Mesenchymal stem cell (in vitro differentiated cells and primary cell): ENCODE measurements around the gene LGR6.
"Not testable (repeated sequence)": the region's sequence is repeated elsewhere in the genome, so short reads cannot be mapped to it uniquely, and the experiment has no call there.

ENCODE experiments used
- DNase-seq: peaks from one replicate; pipeline ENCODE4 v3.0.0-alpha.2; 2013
- H2AFZ ChIP-seq: one replicate; pipeline ENCODE4 v1.6.1; 2013; ENCODE audit warnings: low read depth, mild to moderate bottlenecking, control low read depth, inconsistent platforms, low read length, moderate library complexity
- H2AK5ac ChIP-seq: 2 replicates; pipeline ENCODE4 v1.6.1; 2013; ENCODE audit warnings: low read length, moderate library complexity, mild to moderate bottlenecking, inconsistent platforms; ENCODE audit not compliant: severe bottlenecking
- H2BK120ac ChIP-seq: one replicate; pipeline ENCODE4 v1.6.1; 2013; ENCODE audit warnings: low read depth, mild to moderate bottlenecking, inconsistent platforms, low read length, moderate library complexity
- H2BK12ac ChIP-seq, 2 experiments: one replicate each; pipeline ENCODE4 v1.6.1; 2013; ENCODE audit warnings: inconsistent platforms in 2 of 2, low read length in 2 of 2, mild to moderate bottlenecking in 2 of 2, moderate library complexity in 2 of 2, control low read depth in 1 of 2
- H2BK15ac ChIP-seq: one replicate; pipeline ENCODE4 v1.6.1; 2013; ENCODE audit warnings: mild to moderate bottlenecking, low read depth, inconsistent platforms; ENCODE audit not compliant: poor library complexity, severe bottlenecking
- H2BK5ac ChIP-seq: 2 replicates; pipeline ENCODE4 v1.6.1; 2013; ENCODE audit warnings: low read depth, mild to moderate bottlenecking, low read length, control low read depth, inconsistent platforms; ENCODE audit not compliant: poor library complexity, severe bottlenecking
- H3K14ac ChIP-seq, 2 experiments: one replicate each; pipeline ENCODE4 v1.6.1; 2013; ENCODE audit warnings: inconsistent platforms in 2 of 2, low read length in 2 of 2, control low read depth in 1 of 2, mild to moderate bottlenecking in 1 of 2, moderate library complexity in 1 of 2
- H3K18ac ChIP-seq, 2 experiments: one replicate each; pipeline ENCODE4 v1.6.1; 2013; ENCODE audit warnings: inconsistent platforms in 2 of 2, low read length in 2 of 2, control low read depth in 1 of 2, low read depth in 1 of 2, mild to moderate bottlenecking in 1 of 2
- H3K23ac ChIP-seq, 2 experiments: one replicate each; pipeline ENCODE4 v1.6.1; 2013; ENCODE audit warnings: inconsistent platforms in 2 of 2, low read length in 2 of 2, mild to moderate bottlenecking in 2 of 2, moderate library complexity in 2 of 2, control low read depth in 1 of 2
- H3K27ac ChIP-seq: 2 replicates; pipeline ENCODE4 v1.5.1; 2013; ENCODE audit warnings: mild to moderate bottlenecking, moderate library complexity, low read length, control low read depth, inconsistent platforms; ENCODE audit not compliant: poor library complexity, severe bottlenecking
- H3K27me3 ChIP-seq, 2 experiments: 2 replicates each; pipeline versions ENCODE4 v1.6.1 to v1.7.0; 2013; ENCODE audit warnings: low read length in 2 of 2, mild to moderate bottlenecking in 2 of 2, moderate library complexity in 2 of 2, control low read depth in 1 of 2, inconsistent platforms in 1 of 2; ENCODE audit not compliant: control insufficient read depth in 1 of 2, insufficient read depth in 1 of 2
- H3K36me3 ChIP-seq, 2 experiments: 2 replicates each; pipeline versions ENCODE4 v1.6.1 to v1.7.0; 2013; ENCODE audit warnings: low read length in 2 of 2, control low read depth in 1 of 2, inconsistent platforms in 1 of 2, low read depth in 1 of 2, mild to moderate bottlenecking in 1 of 2; ENCODE audit not compliant: insufficient read depth in 2 of 2, control insufficient read depth in 1 of 2
- H3K4ac ChIP-seq, 2 experiments: one replicate each; pipeline ENCODE4 v1.6.1; 2013; ENCODE audit warnings: inconsistent platforms in 2 of 2, low read length in 2 of 2, mild to moderate bottlenecking in 2 of 2, moderate library complexity in 2 of 2, control low read depth in 1 of 2, low read depth in 1 of 2
- H3K4me1 ChIP-seq: 2 replicates; pipeline ENCODE4 v1.6.1; 2013; ENCODE audit warnings: low read depth, low read length, control low read depth; ENCODE audit not compliant: control insufficient read depth, insufficient read depth
- H3K4me2 ChIP-seq: 2 replicates; pipeline ENCODE4 v1.6.1; 2013; ENCODE audit warnings: low read length, mild to moderate bottlenecking, inconsistent platforms; ENCODE audit not compliant: poor library complexity, severe bottlenecking
- H3K4me3 ChIP-seq, 2 experiments: 2 replicates each; pipeline versions ENCODE4 v1.5.1 to v1.7.0; 2013; ENCODE audit warnings: low read length in 2 of 2, mild to moderate bottlenecking in 2 of 2, control low read depth in 1 of 2, low read depth in 1 of 2; ENCODE audit not compliant: insufficient read depth in 1 of 2
- H3K79me1 ChIP-seq: replicated peaks from 2 replicates; pipeline ENCODE4 v1.6.1; 2013; ENCODE audit warnings: mild to moderate bottlenecking, control low read depth, low read length, inconsistent platforms; ENCODE audit not compliant: poor library complexity, severe bottlenecking
- H3K9ac ChIP-seq: 2 replicates; pipeline ENCODE4 v1.7.0; 2013; ENCODE audit warnings: mild to moderate bottlenecking, low read length, moderate library complexity
- H3K9me3 ChIP-seq: 2 replicates; pipeline ENCODE4 v1.7.0; 2013; ENCODE audit warnings: mild to moderate bottlenecking, low read length; ENCODE audit not compliant: control insufficient read depth
- H4K8ac ChIP-seq: one replicate; pipeline ENCODE4 v1.6.1; 2013; ENCODE audit warnings: inconsistent platforms, mild to moderate bottlenecking, low read length, moderate library complexity
- H4K91ac ChIP-seq: one replicate; pipeline ENCODE4 v1.6.1; 2013; ENCODE audit warnings: mild to moderate bottlenecking, low read length, inconsistent platforms
- WGBS: methylation state at CpG from one replicate; pipeline ENCODE4 v1.1.7; 2013; ENCODE audit warnings: mixed read lengths; 5-methylcytosine and 5-hydroxymethylcytosine counted together

LGR6 gene

GRCh38 chr1:202240226-202240625 is 46.6 kb downstream of the LGR6 start:
- H2BK12ac ChIP-seq, H3K4me2 ChIP-seq, H3K36me3 ChIP-seq, H2AFZ ChIP-seq, H3K4me3 ChIP-seq, H3K23ac ChIP-seq, H2BK5ac ChIP-seq, H3K9ac ChIP-seq, H3K9me3 ChIP-seq, H3K18ac ChIP-seq, H4K8ac ChIP-seq, H3K4ac ChIP-seq, H2BK120ac ChIP-seq, H2AK5ac ChIP-seq, DNase-seq, H4K91ac ChIP-seq, H3K27ac ChIP-seq, H2BK15ac ChIP-seq, H3K79me1 ChIP-seq, H3K14ac ChIP-seq: not testable (repeated sequence)
- peaks cover 22% of the 10 kb centered on the region for H3K4me1 ChIP-seq
- WGBS, result 55% methylated on average over 3 of the region's 3 CpGs
- H3K27me3 ChIP-seq, result peaks cover 13 to 61% of the 10 kb centered on the region in 2 experiments

- Histone ChIP-seq H2BK5ac (no peak overlapping the region), H3K9ac (no peak overlapping the region), H3K9me3 (no peaks in the 10 kb centered on the region), H3K4me1 (peaks cover 17% of the 10 kb centered on the region), H2BK15ac (no peak overlapping the region), H2BK120ac (no peak overlapping the region), H3K27me3 (peaks cover 13 to 61% of the 10 kb centered on the region in 2 experiments), H3K23ac (no peak overlapping the region), H2BK12ac (no peak overlapping the region), H3K4me2 (no peak overlapping the region), H3K4ac (no peak overlapping the region), H3K79me1 (no peaks in the 10 kb centered on the region), H3K27ac (no peak overlapping the region), H2AK5ac (no peak overlapping the region), H4K8ac (no peak overlapping the region), H3K14ac (no peak overlapping the region), H3K18ac (no peak overlapping the region), H3K4me3 (no peak overlapping the region), H2AFZ (no peak overlapping the region), H3K36me3 (no peaks in the 10 kb centered on the region), H4K91ac (no peak overlapping the region)
- no peak for DNase-seq
- 83% methylated on average over 4 of the region's 4 CpGs for WGBS
Observed at GRCh38 chr1:202240956-202241355, 47.4 kb downstream of the LGR6 start.

- no peak overlapping the region for H4K8ac ChIP-seq
- H3K27me3 ChIP-seq, result peaks cover 13 to 63% of the 10 kb centered on the region in 2 experiments
- no peaks in the 10 kb centered on the region for H3K36me3 ChIP-seq
- no peak overlapping the region for H4K91ac ChIP-seq
- no peak overlapping the region for H3K23ac ChIP-seq
- H3K14ac ChIP-seq, result no peak overlapping the region
- H3K4ac ChIP-seq, result no peak overlapping the region
- no peak overlapping the region for H2BK12ac ChIP-seq
- no peak for DNase-seq
- H2AK5ac ChIP-seq, result no peak overlapping the region
- no peak overlapping the region for H2AFZ ChIP-seq
- no peak overlapping the region for H2BK120ac ChIP-seq
- no peaks in the 10 kb centered on the region for H3K9me3 ChIP-seq
- H2BK5ac ChIP-seq, result no peak overlapping the region
- H3K9ac ChIP-seq, result no peak overlapping the region
- H3K27ac ChIP-seq, result no peak overlapping the region
- H3K18ac ChIP-seq, result no peak overlapping the region
- no peak overlapping the region for H3K4me3 ChIP-seq
- WGBS, result 100% methylated on average over 3 of the region's 6 CpGs
- peaks cover 12% of the 10 kb centered on the region for H3K4me1 ChIP-seq
- no peaks in the 10 kb centered on the region for H3K79me1 ChIP-seq
- H3K4me2 ChIP-seq, result no peak overlapping the region
- no peak overlapping the region for H2BK15ac ChIP-seq
Observed at GRCh38 chr1:202241376-202242079, 47.9 kb downstream of the LGR6 start.

- no peaks in the 10 kb centered on the region for H3K79me1 ChIP-seq
- H2BK120ac ChIP-seq, result no peak overlapping the region
- H3K4ac ChIP-seq, result no peak overlapping the region
- H4K8ac ChIP-seq, result no peak overlapping the region
- peaks cover 13 to 64% of the 10 kb centered on the region in 2 experiments for H3K27me3 ChIP-seq
- H3K23ac ChIP-seq, result no peak overlapping the region
- H3K18ac ChIP-seq, result no peak overlapping the region
- no peak overlapping the region for H3K27ac ChIP-seq
- no peak overlapping the region for H2AK5ac ChIP-seq
- no peak overlapping the region for H3K14ac ChIP-seq
- no peak overlapping the region for H4K91ac ChIP-seq
- DNase-seq, result no peak
- no peak overlapping the region for H3K4me3 ChIP-seq
- peaks cover 7% of the 10 kb centered on the region for H3K4me1 ChIP-seq
- no peak overlapping the region for H2BK12ac ChIP-seq
- no peaks in the 10 kb centered on the region for H3K36me3 ChIP-seq
- no peaks in the 10 kb centered on the region for H3K9me3 ChIP-seq
- no peak overlapping the region for H3K9ac ChIP-seq
- no peak overlapping the region for H2AFZ ChIP-seq
- H2BK15ac ChIP-seq, result no peak overlapping the region
- H2BK5ac ChIP-seq, result peak overlapping the region; percentile 24
- H3K4me2 ChIP-seq, result no peak overlapping the region
- 89% methylated on average over 1 of the region's 2 CpGs for WGBS
Observed at GRCh38 chr1:202242080-202242419, 48.5 kb downstream of the LGR6 start.
